Nephron (organoid): ENCODE measurements around the gene CAMTA2.
"Not testable (repeated sequence)": the region's sequence is repeated elsewhere in the genome, so short reads cannot be mapped to it uniquely, and the experiment has no call there.

Experiments
- H3K27ac Mint-ChIP-seq, 3 experiments: 2 replicates each; pipeline ENCODE4 v1.8.0; 2020; ENCODE audit warnings: mixed read lengths in 3 of 3, mild to moderate bottlenecking in 2 of 3, moderate library complexity in 1 of 3
- H3K27me3 Mint-ChIP-seq: 2 replicates; pipeline ENCODE4 v1.8.0; 2021; ENCODE audit warnings: low read depth, mild to moderate bottlenecking, moderate library complexity, mixed read lengths
- H3K36me3 Mint-ChIP-seq: 2 replicates; pipeline ENCODE4 v1.8.0; 2020; ENCODE audit warnings: low read depth, mixed read lengths
- H3K4me1 Mint-ChIP-seq: 2 replicates; pipeline ENCODE4 v1.8.0; 2020; ENCODE audit warnings: mixed read lengths
- H3K4me3 Mint-ChIP-seq, 3 experiments: 2 replicates each; pipeline ENCODE4 v1.8.0; 2020; ENCODE audit warnings: mild to moderate bottlenecking in 3 of 3, mixed read lengths in 3 of 3, moderate library complexity in 2 of 3
- H3K9me3 Mint-ChIP-seq: 2 replicates; pipeline ENCODE4 v1.8.0; 2020; ENCODE audit warnings: mixed read lengths
- TF ChIP-seq, protein P1 (sequence below), 3 experiments: fragments of 200-600 bp; sonication (generic); IDR thresholded peaks; one replicate each; pipeline ENCODE4 v1.5.0; 2021; ENCODE audit warnings: antibody characterized with exemption in 3 of 3; ENCODE audit not compliant: unreplicated experiment in 3 of 3

The CAMTA2 gene

DNA sequence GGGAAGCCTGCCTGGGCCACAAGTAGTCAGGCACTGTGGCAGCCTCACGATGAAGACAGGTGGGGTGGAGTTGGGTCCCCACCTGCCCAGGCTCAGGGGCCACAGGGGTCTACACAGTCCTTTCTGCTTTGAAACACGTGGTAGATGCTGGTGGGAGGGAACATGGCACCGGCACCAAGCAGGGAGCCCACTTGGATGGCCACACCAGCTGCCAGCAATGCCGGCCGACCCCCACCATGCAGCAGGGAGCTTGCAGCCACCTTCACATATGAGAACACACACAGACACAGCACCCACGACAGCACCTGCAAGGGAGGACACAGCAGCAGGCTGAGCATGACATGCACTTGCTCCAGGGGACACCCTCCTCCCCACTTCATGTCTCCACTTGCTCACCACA, 45.4 kb upstream of the CAMTA2 start:
- H3K4me1 Mint-ChIP-seq: peaks cover 6% of the 10 kb centered on the region
- H3K36me3 Mint-ChIP-seq: no peaks in the 10 kb centered on the region
- H3K9me3 Mint-ChIP-seq: no peaks in the 10 kb centered on the region
- TF ChIP-seq, protein P1, sequence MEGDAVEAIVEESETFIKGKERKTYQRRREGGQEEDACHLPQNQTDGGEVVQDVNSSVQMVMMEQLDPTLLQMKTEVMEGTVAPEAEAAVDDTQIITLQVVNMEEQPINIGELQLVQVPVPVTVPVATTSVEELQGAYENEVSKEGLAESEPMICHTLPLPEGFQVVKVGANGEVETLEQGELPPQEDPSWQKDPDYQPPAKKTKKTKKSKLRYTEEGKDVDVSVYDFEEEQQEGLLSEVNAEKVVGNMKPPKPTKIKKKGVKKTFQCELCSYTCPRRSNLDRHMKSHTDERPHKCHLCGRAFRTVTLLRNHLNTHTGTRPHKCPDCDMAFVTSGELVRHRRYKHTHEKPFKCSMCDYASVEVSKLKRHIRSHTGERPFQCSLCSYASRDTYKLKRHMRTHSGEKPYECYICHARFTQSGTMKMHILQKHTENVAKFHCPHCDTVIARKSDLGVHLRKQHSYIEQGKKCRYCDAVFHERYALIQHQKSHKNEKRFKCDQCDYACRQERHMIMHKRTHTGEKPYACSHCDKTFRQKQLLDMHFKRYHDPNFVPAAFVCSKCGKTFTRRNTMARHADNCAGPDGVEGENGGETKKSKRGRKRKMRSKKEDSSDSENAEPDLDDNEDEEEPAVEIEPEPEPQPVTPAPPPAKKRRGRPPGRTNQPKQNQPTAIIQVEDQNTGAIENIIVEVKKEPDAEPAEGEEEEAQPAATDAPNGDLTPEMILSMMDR (IDR thresholded peaks at IDR 0.05; ENCODE audit: unreplicated experiment in 3 of 3): no peak
- peaks cover 48% of the 10 kb centered on the region for H3K27me3 Mint-ChIP-seq
- H3K27ac Mint-ChIP-seq: no peak overlapping the region
- no peak overlapping the region for H3K4me3 Mint-ChIP-seq

DNA sequence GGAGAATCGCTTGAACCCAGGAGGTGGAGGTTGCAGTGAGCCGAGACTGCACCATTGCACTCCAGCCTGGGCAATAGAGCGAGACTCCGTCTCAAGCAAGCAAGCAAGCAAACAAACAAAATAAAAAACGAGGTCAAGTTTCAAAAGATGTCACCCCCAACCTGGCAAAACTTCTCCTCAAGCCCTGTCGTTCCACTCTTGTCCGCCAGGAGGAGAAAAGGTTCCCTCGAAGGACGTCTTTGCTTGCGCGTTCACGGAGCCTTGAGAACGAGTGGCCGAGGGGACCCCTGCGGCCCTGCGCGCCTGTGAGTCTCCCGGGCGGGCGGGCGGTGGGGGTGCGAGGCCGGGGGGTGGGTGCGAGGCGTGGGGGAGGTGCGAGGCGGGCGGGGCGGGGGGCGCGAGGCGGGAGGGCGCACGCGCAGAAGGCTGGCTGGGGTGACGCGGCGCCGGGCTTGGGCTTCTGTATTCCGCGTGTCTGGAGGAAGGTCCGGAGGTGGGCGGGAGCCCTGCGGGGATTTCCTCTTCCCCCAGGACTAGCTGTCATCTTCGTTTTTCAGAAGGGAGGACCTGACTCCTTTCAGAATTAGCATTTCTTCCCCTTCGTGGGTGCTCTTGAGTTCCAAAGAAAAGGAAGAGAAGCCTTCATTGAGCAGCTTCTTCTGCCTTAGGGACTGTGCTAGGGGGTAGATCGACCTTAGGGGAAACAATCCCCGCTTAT, 44.0 kb upstream of the CAMTA2 start:
- Mint-ChIP-seq H3K4me1 (peaks cover 6% of the 10 kb centered on the region), H3K4me3 (peak overlapping the region; percentile 67 to 82 (median 73)), H3K36me3 (no peaks in the 10 kb centered on the region), H3K27me3 (peaks cover 42% of the 10 kb centered on the region), H3K9me3 (no peaks in the 10 kb centered on the region), H3K27ac (peak overlapping the region; percentile 24 to 77 (median 35))
- TF ChIP-seq, protein P1 (IDR thresholded peaks at IDR 0.05; ENCODE audit: unreplicated experiment in 3 of 3): peak; percentile 64 to 72 (median 70)

DNA sequence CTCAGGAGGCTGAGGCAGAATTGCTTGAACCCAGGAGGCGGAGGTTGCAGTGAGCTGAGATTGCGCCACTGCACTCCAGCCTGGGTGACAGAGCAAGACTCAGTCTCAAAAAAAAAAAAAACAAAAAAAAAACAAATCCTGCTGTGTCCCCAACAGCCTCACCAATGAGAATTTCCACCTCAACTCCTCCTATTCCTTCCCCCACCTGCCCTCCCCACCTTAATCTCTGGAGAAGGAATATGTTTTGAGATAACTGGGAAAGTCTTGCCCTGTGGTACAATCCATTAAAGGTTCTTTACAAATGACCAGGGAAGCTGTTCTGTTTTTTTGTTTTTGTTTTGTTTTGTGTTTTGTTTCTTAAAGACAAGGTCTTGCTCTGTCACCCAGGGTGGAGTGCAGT, 42.7 kb upstream of the CAMTA2 start:
- H3K4me1 Mint-ChIP-seq, H3K36me3 Mint-ChIP-seq, H3K27ac Mint-ChIP-seq, H3K4me3 Mint-ChIP-seq, H3K9me3 Mint-ChIP-seq: not testable (repeated sequence)
- peaks cover 41% of the 10 kb centered on the region for H3K27me3 Mint-ChIP-seq

DNA sequence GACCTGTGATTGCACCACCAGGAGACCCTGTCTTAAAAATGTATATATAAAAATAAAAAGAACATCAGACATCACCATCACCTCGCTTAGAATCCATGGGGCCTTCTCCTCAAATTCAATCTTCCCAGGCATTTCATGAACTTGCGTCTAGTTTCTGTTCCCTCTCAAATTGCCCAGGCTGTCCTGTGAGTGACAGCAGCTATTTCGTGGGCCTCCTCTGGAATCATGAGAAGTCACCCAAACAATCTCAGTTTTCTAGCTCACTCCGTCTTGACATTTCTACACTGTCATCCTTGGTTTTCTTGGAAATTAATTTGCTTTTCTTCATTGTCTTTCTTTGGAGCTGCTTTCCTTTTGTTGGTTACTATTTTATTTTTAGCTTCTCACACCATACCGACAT, 40.4 kb upstream of the CAMTA2 start:
- Mint-ChIP-seq H3K4me3 (no peak overlapping the region), H3K4me1 (peaks cover 6% of the 10 kb centered on the region), H3K36me3 (peaks cover 20% of the 10 kb centered on the region), H3K27ac (no peak overlapping the region), H3K9me3 (no peaks in the 10 kb centered on the region), H3K27me3 (peaks cover 22% of the 10 kb centered on the region)
- TF ChIP-seq, protein P1 (IDR thresholded peaks at IDR 0.05; ENCODE audit: unreplicated experiment in 3 of 3): no peak

DNA sequence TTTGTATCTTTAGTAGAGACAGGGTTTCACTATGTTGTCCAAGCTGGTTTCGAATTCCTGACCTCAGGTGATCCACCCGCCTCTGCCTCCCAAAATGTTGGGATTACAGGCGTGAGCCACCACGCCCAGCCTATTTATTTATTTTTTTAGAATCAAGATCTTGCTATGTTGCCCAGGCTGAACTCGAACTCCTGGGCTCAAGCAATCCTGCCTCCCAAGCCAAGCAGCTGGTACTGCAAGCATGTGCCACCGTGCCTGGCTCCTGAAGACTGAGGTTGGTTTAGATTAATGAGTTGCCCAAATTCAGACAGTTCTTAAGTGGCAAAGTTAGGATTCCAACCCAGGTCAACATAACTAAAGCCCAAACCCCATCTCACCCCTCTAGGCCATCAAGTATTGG, 39.8 kb upstream of the CAMTA2 start:
- H3K9me3 Mint-ChIP-seq: no peaks in the 10 kb centered on the region
- H3K4me1 Mint-ChIP-seq: peaks cover 6% of the 10 kb centered on the region
- H3K4me3 Mint-ChIP-seq: no peak overlapping the region
- H3K36me3 Mint-ChIP-seq: peaks cover 25% of the 10 kb centered on the region
- no peak overlapping the region for H3K27ac Mint-ChIP-seq
- H3K27me3 Mint-ChIP-seq: peaks cover 19% of the 10 kb centered on the region
- TF ChIP-seq, protein P1 (IDR thresholded peaks at IDR 0.05; ENCODE audit: unreplicated experiment in 3 of 3): no peak

DNA sequence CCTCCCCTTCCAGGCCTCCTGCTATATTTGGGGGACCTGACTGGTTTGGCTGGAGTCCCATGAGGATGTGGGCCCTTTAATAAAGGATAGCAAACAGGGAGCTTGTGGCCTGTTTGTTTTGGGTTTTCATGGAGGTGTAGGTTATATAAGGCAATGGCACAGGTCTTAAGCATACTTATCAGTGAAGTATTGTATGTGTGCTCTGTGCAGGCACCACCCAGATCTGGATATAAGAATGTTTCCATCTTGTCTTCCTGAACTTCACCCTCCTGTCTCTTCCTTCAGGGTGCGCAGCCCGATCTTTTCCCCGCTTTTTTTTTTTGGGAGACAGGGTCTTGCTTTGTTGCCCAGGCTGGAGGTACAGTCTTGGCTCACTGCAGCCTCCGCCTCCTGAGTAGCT, 37.1 kb upstream of the CAMTA2 start:
- TF ChIP-seq, protein P1 (IDR thresholded peaks at IDR 0.05; ENCODE audit: unreplicated experiment in 3 of 3): no peak
- Mint-ChIP-seq H3K36me3 (peaks cover 46% of the 10 kb centered on the region), H3K4me1 (no peaks in the 10 kb centered on the region), H3K4me3 (no peak overlapping the region), H3K9me3 (no peaks in the 10 kb centered on the region), H3K27ac (no peak overlapping the region), H3K27me3 (peaks cover 2% of the 10 kb centered on the region)
